LNCaP clone FGC (cell line): Measurements from ENCODE around the gene GPALPP1.
A peak's percentile ranks its signal among the peaks of the same experiment; 100 is the strongest.
"Not testable (repeated sequence)": the region's sequence is repeated elsewhere in the genome, so short reads cannot be mapped to it uniquely, and the experiment has no call there.

Experiments
- DNase-seq: peaks from one replicate; pipeline ENCODE4 v3.0.0-alpha.2; 2011; ENCODE audit warnings: low read depth
- H3K4me3 ChIP-seq: 2 replicates; pipeline ENCODE4 v1.5.1; 2011; ENCODE audit warnings: mild to moderate bottlenecking, low read depth, low read length, control low read depth
- CTCF ChIP-seq: IDR thresholded peaks from 2 replicates; pipeline ENCODE4 v1.5.1; 2012; ENCODE audit warnings: mild to moderate bottlenecking; ENCODE audit not compliant: control insufficient read depth, insufficient read depth; ENCODE audit errors: extremely low read depth

GPALPP1 gene

DNA sequence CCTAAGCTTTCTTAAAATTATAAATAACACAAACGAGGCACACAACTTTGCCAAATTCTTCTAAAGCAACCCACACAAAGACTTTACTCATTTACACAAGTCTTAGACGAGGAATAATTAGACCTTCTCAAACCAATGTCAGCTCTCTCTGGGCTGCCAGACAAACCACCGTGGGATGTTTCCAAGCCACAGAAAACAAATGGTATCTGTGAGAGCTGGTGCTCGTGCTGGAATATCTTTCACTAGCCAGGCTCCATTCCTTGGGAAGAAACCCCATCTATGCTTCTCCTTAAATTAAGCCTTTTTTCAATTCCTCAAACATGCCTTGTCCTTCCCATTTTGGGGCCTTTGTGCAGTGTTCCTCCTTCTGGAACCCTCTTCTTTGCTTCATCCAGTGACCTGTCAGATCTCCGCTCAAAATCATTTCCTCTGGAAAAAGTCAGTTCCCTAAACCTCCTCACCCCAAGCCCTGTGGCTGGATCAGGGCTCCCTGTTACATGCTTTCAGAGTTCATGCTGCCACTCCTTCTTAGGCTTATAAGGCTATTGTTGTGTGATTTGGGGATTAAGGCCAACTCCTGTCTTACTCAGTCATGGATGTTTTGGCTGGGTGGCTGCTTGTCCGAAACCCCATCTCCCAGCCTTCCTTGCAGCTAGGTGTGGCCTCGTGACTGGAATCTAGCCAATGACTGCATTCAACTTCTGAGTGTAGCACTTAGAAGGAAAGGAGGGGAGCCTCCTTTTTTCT, 66.7 kb downstream of the GPALPP1 start:
- H3K4me3 ChIP-seq = no peak overlapping the region
- no peak for DNase-seq
- TF ChIP-seq CTCF = no peak

GRCh38 chr13:45060062-45060461, 70.7 kb downstream of the GPALPP1 start:
- no peak for DNase-seq
- TF ChIP-seq CTCF = no peak

GRCh38 chr13:45063261-45063860, 74.0 kb downstream of the GPALPP1 start:
- TF ChIP-seq CTCF = no peak
- DNase-seq = no peak

More at GRCh38 chr13:45060062-45060461, 70.7 kb downstream of the GPALPP1 start:
- H3K4me3 ChIP-seq = no peak overlapping the region

DNA sequence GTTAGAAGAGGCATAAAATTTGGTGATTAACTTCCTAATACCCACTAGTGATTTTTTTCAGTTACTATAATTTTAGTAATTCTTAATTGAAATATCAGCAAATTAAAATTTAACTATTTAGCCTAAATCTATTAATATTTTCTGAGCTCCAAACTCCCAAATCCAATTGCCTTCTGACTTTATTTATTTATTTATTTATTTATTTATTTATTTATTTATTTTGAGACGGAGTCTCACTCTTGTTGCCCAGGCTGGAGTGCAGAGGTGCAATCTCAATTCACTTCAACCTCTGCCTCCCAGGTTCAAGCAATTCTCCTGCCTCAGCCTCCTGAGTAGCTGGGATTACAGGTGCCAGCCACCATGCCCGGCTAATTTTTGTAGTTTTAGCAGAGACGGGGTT, 74.6 kb downstream of the GPALPP1 start:
- H3K4me3 ChIP-seq, DNase-seq: not testable (repeated sequence)

More at GRCh38 chr13:45063261-45063860, 74.0 kb downstream of the GPALPP1 start:
- H3K4me3 ChIP-seq = no peak overlapping the region

GRCh38 chr13:45064889-45065288, 75.6 kb downstream of the GPALPP1 start:
- TF ChIP-seq CTCF = no peak
- no peak for DNase-seq
- H3K4me3 ChIP-seq = no peak overlapping the region

DNA sequence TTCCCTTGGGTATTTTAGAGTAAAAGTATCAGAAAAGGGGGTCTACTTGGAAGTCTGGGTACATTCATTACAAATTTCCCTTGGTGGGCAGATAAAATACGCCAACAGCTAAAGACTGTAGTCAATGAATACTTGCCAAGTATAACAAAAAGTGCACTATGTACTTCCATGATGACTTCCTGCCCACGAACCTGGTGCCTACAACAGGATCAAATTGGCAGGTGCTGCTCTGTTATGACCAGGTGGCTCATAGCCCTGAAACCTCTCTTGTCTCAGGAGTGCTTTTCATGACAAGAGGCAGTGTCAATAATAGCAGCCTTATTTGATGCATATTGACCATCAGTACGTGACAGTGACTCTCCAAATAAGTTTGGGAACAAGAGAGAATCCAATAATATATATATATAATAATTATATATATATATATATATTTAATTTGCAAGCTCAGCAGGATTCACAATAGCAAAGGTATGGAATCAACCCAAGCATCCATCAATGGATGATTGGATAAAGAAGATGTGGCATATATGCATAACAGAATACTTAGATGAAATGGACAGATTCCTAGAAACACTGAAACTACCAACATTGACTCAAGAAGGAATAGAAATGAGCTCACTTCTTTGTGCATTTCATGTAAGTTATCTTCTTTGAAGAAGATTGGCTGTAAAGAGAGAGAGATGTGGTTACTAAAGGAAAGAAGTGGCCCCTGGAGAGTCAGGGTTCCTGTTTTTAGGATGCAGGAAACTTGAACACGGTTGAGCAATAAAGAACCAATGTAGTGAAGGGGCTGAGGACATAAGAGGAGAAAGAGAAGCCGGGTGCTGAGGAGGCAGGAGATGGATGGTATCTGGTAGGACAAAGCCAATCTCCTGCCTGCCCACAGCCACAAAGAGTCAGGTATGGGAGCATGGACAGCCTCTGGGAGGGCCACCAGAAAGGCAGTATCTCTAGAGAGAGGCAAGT, 79.0 kb downstream of the GPALPP1 start:
- no peak overlapping the region for H3K4me3 ChIP-seq
- peak; percentile 76 for DNase-seq
- TF ChIP-seq CTCF = no peak

- TF ChIP-seq CTCF = no peak
- H3K4me3 ChIP-seq = no peak overlapping the region
- no peak for DNase-seq
Measured at GRCh38 chr13:45073809-45074208, 84.5 kb downstream of the GPALPP1 start.
